Activated CD4-positive, CD25-positive, alpha-beta regulatory T cell treated with anti-CD3 and anti-CD28 coated beads, Interleukin-2, amount 50 U/mL, for 24 hours (primary cell): ENCODE measurements around the gene BCR.

Experiments
- ATAC-seq, 2 donors: fragments of 150-1000 bp; cut with Tn5 transposase; one replicate each; pipeline ENCODE4 v1.10.0; 2021; ENCODE audit warnings: mild to moderate bottlenecking in 1 of 2, moderate library complexity in 1 of 2

The BCR gene

GRCh38 chr22:23232094-23232905 is 52.0 kb downstream of the BCR start:
- ATAC-seq: no peak

GRCh38 chr22:23233084-23233531 is 52.8 kb downstream of the BCR start:
- ATAC-seq: no peak

- peak; percentile 44 to 49 for ATAC-seq
Observed at GRCh38 chr22:23233752-23234408, 53.6 kb downstream of the BCR start.

DNA sequence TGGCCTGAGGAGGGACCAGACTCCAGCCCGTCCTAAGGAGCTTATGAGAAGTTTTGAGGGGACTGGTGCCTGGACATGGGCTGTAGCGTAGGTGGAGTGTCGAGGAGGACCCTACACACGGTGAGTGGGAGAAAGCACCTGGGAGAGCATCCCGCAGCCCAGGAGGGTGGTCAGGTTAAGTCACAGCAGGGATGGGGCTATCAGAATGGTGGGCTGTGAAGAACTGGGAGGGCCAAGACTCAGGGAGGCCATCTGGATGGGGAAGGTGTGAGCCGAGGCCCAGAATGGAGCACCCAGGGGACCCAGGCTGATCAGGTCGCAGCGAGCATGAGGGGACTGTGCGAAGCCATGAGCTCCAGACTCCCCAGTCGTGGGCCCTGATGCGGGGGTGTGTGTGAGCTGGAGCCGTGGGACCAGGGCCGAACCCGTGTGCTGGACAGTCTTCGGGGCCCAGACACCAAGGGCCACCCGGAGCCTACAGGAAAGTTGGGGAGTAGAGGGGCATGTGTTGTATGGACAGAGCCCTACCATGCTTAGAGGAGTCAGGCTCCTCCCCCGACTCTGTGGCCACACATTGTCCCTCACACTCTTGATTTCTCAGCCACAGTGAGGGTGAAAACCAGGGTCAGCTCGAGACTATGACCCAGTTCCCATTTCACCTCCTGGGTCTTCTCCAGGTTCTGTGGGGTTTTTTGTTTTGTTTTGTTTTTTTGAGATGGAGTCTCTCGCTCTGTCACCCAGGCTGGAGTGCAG is 54.3 kb downstream of the BCR start:
- no peak for ATAC-seq

DNA sequence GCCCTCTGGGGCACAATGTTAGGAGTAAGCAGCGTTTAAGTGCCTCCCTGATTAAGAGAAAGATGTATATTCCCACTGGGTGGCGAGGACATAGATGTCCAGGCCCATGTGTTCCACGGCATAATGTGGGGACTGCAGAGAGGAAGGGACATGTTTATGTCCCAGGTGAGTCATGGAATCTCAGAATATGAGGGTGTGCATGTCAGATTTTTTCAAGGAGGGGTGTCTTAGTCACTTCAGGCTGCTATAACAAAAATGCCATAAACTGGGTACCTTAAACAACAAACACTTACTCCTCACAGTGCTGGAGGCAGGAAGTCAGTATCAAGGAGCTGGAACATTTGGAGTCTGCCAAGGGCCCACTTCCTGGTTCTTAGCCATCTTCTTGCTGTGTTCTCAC is 55.1 kb downstream of the BCR start:
- ATAC-seq: no peak

DNA sequence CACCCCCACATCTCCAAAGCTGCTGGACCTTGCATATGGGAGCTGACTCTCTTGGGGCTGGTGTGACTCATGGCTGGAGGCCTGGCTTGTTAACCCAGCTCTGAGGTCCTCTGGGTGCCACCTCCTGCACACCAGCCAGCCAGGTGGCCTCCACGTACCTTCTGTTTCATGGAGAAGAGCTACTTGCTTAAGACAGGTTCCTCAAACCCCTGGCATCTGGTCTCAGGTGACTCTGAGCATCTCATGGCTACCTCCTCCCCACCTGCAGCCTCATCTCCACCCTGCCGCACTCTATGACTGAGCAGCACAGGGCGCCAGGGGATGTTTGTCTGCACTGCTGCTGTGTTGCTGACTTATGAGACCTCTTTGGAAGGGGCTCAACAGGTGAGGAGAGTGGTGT is 55.7 kb downstream of the BCR start:
- ATAC-seq: no peak

DNA sequence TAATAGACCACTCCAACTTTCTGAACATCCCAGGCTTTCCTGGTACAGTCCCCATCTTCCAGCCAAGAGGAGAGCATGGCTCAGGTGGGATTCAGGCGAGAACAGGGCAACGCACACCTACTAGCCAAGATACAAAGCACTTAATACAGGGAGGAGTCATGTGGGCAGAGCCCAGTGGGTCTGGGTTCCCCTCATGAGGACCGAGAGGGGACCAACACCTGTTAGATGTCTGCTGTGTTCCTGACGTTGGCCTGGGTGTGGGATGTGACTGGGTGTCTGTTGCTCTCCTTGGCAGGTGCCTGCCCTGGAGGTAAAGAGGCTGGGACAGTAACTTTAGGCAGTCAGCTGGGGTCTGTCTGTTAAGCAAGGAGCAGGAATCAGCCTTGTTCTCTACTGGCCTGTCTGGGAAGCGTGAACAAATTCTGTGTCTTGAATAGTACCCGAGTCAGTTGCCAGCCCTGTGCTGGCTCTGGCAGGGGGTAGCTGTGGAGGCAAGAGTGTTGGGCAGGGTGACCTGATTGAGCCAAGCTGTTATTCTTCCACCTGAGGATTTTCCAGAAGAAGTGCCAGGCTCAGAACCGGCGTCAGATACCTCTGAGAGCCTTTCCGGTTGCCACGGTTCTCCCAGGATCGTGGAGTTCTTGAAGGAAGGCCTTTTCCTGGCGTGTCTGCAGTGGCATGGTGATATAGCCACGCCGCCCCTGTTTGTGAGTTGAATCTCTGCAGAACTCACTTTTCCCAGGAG is 56.3 kb downstream of the BCR start:
- ATAC-seq: no peak

GRCh38 chr22:23237201-23237798 is 57.0 kb downstream of the BCR start:
- no peak for ATAC-seq

GRCh38 chr22:23237841-23238240 is 57.5 kb downstream of the BCR start:
- peak in 1 of 2 donors; percentile 34 for ATAC-seq

DNA sequence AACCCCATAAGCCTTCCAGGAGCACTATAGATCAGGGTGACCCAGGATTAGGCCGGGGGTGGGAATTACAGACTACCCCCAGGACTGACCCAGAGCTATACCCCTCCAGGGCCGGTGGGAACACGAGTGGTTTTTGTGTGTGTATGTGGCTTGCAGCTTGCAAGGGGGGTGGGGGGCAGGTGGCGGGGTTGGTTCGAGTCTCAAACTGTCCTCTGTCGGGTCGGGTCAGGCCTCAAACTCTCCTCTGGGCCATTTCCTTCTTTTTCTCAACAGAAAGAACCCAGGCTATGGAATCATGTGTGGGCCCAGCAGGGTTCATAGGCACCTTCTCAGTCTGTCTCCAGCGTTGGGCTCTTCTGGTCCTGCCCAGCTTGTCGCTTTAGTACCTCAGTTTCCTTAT is 58.4 kb downstream of the BCR start:
- no peak for ATAC-seq

DNA sequence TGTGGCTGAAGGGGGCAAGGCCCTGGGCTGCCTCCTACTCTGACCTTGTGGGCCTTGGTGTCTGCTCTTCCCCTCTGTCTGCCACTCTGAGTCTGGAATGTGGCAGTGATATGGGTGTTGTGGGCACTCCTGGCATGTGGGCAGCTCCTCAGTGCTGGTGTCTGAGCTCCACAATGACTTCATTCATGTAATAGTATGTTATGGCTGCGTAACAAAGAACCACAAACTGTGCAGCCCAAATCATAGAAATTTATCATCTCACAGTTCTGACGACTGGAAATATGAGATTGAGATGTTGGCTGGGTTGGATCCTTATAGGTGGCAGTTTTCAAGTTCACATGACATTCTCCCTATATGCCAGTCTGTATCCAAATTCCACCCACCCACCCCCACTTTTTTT is 59.1 kb downstream of the BCR start:
- ATAC-seq: no peak

- ATAC-seq: peak; percentile 27 to 37
Observed at GRCh38 chr22:23240639-23241389, 60.5 kb downstream of the BCR start.

GRCh38 chr22:23241562-23242472 is 61.5 kb downstream of the BCR start:
- ATAC-seq: no peak

DNA sequence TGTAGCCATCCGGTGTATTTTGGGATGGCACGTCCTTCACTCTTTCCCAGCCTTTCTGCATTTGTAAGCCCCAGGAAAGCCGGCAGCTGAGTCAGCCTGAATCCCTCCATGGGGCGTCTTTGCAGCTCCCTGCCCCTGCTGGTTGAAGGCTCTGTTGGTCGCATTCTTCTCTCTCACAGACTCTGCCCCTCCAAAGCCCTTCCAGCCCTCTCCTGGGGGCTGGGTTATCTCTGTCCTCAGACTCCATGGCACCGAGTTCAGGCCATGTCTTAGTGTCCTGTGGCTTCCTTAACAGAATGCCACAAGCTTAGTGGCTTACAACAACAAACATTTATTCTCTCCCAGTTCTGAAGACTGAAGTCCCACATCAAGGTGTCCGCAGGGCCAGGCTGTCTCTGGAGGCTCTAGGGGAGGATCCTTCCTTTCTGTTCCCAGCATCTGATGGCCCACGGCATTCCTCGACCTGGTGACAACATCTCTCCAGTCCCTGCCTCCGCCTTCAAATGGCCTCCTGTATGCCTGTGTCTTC is 62.2 kb downstream of the BCR start:
- ATAC-seq: no peak

GRCh38 chr22:23243006-23243573 is 62.8 kb downstream of the BCR start:
- ATAC-seq: peak; percentile 78 to 90

- no peak for ATAC-seq
Observed at GRCh38 chr22:23243859-23244689, 63.8 kb downstream of the BCR start.

DNA sequence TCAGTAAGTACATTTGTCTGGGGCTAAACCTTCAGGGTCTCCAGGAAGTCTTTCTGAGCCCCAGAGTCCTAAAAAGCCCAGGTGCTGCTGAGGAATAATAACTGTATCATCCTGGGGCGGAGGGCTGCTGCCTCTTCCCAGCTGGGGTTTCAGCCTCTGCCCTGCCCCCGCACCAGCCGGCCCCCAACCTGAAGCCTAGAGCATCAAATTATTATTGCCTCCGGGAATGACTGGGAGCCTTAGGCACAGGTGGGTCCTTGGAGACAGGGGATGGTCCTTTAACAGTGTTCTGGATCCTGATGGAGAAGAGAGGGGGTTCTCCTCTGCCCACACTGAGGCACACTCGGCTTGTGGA is 64.4 kb downstream of the BCR start:
- ATAC-seq: no peak

DNA sequence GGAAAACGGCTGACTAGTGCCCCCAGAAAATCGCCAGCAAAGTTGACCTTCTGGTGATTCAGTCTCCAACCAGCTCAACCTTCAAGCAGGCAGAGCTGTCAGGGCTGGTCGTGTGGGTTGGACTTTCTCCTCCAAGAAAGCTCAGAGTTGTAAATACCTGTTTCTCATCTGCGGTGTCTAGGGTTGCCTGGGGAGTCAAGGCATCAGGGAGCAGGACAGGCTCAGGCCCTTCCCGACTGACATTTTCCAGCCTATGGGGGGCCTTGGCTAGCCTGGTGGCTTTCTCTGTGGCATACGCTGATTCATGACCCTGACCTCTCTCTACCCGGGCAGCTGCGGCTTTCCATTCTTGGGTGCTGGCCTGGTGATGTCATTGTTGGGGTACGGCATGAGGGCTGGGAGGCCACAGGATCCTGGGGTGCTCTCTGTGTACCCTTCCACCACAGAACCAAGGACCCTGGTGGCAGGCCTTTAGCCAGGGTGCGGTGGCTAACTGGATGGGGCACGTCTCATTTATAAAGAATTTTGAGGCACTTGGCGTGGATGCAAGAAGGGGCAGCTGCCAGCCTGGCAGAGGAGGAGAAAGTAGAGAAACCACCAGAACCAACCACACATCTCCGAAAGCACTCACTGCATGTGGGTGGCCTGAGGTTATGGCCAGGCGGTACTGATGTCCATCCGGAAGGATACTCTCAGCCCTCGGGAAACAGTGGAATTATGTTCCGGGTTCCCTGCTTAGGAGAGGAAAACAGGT is 64.9 kb downstream of the BCR start:
- ATAC-seq: no peak
